ENCODE measurements around the gene SEL1L.
"Not testable (repeated sequence)": the region's sequence is repeated elsewhere in the genome, so short reads cannot be mapped to it uniquely, and the experiment has no call there.

The SEL1L gene

GRCh38 chr14:81525129-81525528 is 8.5 kb downstream of the SEL1L start:
- no peak for DNase-seq (ENCODE audit: low read depth)

- DNase-seq (ENCODE audit: low read depth), result no peak
These were observed 10.0 kb downstream of the SEL1L start for GRCh38 chr14:81523616-81524015.

GRCh38 chr14:81523016-81523415 is 10.6 kb downstream of the SEL1L start:
- no peak for DNase-seq (ENCODE audit: low read depth)

GRCh38 chr14:81521356-81521755 is 12.3 kb downstream of the SEL1L start:
- no peak for DNase-seq (ENCODE audit: low read depth)

GRCh38 chr14:81519200-81520011 is 14.2 kb downstream of the SEL1L start:
- DNase-seq (ENCODE audit: low read depth), result no peak

- no peak for DNase-seq (ENCODE audit: low read depth)
These were observed 15.8 kb downstream of the SEL1L start for GRCh38 chr14:81517798-81518398.

- DNase-seq (ENCODE audit: low read depth), result no peak
These were observed 16.5 kb downstream of the SEL1L start for GRCh38 chr14:81516986-81517797.

GRCh38 chr14:81515927-81516326 is 17.7 kb downstream of the SEL1L start:
- not testable (repeated sequence) for DNase-seq (ENCODE audit: low read depth)

GRCh38 chr14:81512826-81513225 is 20.8 kb downstream of the SEL1L start:
- not testable (repeated sequence) for DNase-seq (ENCODE audit: low read depth)

- DNase-seq (ENCODE audit: low read depth), result no peak
These were observed 22.3 kb downstream of the SEL1L start for GRCh38 chr14:81511111-81511904.

- DNase-seq (ENCODE audit: low read depth), result no peak
These were observed 23.7 kb downstream of the SEL1L start for GRCh38 chr14:81509838-81510452.

- no peak for DNase-seq (ENCODE audit: low read depth)
These were observed 24.3 kb downstream of the SEL1L start for GRCh38 chr14:81509321-81509720.

- no peak for DNase-seq (ENCODE audit: low read depth)
These were observed 27.2 kb downstream of the SEL1L start for GRCh38 chr14:81506487-81506886.

GRCh38 chr14:81504864-81505263 is 28.8 kb downstream of the SEL1L start:
- no peak for DNase-seq (ENCODE audit: low read depth)

GRCh38 chr14:81485781-81486180 is 47.9 kb downstream of the SEL1L start:
- no peak for DNase-seq (ENCODE audit: low read depth)

GRCh38 chr14:81485372-81485771 is 48.3 kb downstream of the SEL1L start:
- no peak for DNase-seq (ENCODE audit: low read depth)

GRCh38 chr14:81484120-81484519 is 49.5 kb downstream of the SEL1L start:
- DNase-seq (ENCODE audit: low read depth), result no peak

GRCh38 chr14:81480741-81481140 is 52.9 kb downstream of the SEL1L start:
- DNase-seq (ENCODE audit: low read depth), result no peak

- DNase-seq (ENCODE audit: low read depth), result no peak
These were observed 55.2 kb downstream of the SEL1L start for GRCh38 chr14:81478446-81478845.

GRCh38 chr14:81476816-81477215 is 56.8 kb downstream of the SEL1L start:
- DNase-seq (ENCODE audit: low read depth), result no peak

- DNase-seq (ENCODE audit: low read depth), result no peak
These were observed 58.8 kb downstream of the SEL1L start for GRCh38 chr14:81474685-81475324.

All from GM04503 (cell line).